HG03457 (cell line): ENCODE measurements around the gene PHACTR3.

ENCODE experiments used
- ATAC-seq: cut with Tn5 transposase; IDR thresholded peaks from one replicate; pipeline ENCODE4 v1.9.1; 2021; ENCODE audit warnings: moderate number of reproducible peaks; ENCODE audit not compliant: unreplicated experiment

The PHACTR3 gene

DNA sequence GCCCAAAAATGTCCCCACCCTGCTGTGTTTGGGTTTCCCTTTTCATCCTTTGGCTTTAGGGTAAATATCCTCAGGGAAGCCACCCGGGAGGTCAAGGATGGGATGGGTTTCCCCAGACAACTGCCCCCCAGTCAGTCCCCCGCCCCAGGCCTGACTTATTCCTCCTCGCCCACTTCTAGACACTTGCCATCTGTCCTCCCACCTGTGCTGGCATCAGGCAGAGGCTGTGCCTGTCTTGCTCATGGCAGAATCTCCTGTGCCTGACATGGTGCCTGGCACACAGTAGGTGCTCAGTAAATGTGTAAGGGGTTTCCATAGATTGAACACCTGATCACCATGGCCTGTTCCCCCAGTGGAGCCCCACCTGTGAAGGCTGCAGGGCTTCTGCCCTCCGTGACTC, 141.8 kb downstream of the PHACTR3 start:
- ATAC-seq = no peak

DNA sequence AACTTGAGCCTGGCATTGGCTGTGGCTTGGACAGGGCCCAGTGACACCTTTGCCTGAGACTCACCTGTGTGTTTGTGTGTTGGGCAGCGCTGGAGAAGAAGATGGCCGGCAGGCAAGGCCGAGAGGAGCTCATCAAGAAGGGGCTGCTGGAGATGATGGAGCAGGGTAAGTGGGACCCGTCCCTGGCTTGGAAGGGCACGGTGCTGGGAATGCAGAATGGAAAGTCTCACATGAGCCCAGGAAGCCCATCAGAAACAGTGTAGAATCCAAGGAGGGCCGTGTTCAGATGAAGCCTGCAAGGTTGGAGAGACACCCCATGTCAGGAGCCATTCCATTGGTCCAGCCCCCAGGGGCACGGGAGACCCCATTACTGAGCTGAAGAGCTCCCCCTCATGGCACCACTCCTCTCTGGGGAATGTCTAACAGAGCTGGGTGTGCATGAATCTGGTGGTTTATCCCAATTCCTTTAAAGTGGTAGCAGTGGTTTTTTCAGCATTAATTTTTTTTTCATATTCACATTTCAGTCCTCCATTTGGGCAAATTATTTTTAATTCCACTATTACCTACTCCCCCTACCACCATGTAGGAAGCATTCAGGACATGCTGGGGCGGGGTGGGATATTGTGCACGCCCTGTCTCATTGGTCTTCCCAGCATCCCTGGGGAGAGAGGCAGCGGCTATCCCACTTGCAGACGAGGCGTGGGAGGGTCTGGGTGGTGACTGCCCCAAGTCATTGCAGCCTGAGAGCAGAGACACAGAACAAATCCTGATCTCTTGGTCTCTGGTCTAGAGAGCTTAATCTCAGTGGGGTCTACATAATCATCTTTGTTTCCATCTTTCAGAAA, 143.6 kb downstream of the PHACTR3 start:
- ATAC-seq = no peak

GRCh38 chr20:59748619-59749191, 144.4 kb downstream of the PHACTR3 start:
- ATAC-seq = no peak

DNA sequence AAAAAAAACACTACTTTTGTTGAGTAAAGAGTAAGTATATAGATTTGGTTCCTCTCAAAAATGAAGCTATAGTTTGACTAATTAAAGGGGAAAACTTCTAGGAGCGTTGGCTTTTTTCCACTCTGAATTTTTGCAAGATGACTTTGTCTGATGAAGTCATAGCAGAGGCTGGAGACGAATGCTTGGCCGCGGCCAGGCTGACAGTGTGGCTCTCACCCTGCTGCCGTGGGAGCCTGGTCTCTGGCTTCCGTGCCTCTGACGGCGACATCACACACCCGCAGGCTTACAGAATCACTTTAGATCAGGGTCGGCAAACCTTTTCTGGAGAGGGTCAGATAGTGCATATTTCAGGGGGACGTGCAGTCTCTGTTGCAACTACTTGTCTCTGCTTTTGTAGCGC, 145.0 kb downstream of the PHACTR3 start:
- ATAC-seq = no peak

DNA sequence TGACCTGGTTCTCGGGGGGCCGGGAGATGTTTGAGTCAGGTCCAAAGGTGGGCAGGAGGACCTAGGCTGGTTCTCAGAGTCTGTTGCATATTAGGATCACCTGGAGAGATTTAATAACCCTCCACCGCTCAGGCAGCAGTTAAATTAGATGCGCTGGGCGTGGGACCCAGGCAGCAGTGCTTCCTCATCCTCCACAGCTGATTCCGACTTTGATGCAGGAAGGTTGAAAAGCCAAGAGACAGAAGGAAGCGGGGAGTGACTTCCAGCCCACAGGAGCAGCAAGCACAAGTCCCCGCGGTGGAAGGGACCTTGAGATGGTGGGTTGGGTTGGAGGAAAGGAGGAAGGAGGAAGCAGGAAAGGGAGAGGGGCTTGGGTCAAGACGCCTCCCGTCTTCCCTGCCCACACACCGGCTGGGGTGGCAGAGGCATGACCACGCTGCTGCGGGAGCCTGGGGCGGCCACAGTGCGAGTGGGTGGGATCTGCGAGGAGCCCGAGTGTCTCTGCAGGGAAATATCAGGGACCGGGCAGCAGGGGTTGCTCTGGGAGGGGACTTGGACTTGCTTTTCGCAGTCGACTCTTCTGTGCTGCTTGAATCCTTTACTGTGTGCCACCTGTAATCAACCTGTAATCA, 146.0 kb downstream of the PHACTR3 start:
- no peak for ATAC-seq

DNA sequence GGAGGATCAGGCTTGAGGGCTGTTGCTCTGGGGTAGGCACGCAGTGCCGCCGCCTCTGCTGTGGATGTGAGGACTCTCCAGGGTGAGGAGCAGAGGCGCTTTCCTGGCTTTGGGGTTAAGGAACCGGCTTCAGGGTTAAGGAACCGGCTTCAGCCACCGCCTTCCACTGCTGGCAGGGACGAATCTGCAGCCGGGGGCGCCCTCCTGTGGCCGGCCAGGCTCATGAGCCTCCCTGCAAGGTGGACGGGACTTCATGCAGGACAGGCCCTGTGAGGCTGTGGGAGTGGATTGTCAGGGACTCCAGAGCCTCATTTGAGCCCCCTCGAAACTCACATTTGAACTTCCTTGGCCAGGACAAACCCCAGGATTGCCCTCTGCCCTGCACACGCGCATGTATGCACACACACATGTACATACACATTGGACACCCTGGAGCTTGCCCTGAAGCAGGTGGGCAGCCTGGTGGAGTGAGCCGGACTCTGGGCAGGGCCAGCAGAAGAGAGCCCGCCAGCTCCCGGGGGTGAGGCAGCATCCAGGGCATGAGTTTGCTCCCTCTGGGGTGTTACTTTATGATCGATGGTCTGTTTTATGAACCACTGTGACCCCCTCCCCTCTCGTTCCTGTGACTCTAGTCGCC, 146.9 kb downstream of the PHACTR3 start:
- ATAC-seq = no peak

GRCh38 chr20:59752101-59752586, 147.8 kb downstream of the PHACTR3 start:
- peak; percentile 78 for ATAC-seq

DNA sequence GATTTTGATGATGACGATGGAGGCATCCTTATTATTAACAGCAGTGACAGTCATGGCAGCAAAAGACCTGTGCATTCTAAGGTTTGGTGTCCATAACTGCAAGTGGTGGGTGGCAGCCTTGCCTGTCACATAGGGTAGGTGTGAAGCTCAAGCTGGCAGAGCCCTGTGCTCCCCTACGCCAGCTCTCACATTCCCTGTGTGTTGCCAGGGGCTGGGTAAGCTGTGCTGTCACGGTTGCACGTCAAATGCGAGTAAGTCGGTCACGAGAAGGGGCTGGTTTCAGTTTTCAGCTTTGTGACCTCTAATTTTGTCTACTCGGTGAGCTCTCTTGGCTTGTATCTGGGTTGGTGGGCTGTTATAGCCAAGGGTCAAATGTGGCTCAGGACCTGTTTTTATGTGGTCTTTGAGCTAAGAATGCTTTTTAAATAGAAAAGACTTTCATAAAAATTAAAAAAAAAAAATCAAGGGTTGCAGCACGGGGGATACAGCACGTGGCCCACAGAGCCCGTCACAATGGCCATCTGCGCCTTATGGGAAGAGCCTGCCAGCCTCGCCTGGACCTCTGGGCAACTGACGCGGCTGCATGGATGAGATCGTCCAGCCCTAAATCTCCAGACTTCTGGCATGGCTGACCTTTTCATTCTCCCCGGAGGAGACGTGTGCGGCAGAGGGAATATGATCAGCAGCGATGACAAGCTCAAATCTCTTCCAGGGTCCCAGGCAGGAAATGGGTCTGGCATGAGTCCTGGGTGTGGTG, 148.5 kb downstream of the PHACTR3 start:
- ATAC-seq = peak; percentile 22

DNA sequence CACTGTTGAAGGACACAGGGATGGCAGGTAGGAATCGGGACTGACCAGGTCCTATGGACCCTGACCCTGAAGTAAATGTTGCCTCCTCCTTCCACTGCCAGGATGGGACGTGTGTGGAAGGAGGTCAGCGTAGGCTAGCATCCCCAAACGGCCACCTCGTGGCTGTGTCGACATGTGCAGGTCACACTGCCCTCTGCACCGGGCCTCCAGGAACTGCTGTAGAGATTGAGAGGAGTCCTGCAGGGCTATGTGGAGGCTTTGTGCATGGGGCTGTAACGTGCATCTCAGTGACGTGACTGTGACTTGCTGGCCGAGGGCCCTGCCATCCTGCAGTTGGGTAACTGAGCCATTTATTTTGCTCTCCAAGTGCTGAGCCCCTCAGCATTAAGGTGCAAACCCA, 149.5 kb downstream of the PHACTR3 start:
- no peak for ATAC-seq

DNA sequence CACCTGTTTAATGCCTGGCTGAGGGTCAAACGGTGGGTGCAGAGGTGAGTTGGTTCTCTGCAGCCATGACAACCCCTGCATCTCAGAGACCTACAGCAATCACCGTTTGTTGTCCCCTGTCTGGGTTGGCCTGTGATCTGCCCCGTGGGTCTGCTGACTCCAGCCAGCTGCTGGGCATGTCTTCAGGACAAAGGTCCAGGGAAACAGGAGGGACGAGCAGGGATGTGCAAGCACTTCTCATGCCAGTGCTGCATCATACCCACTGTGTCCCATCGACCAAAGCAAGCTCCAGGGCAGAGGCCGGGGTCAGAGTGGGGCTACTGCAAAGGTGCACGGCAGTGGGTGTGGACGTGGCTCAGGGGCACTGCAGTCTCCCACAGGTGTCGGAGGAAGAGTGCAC, 150.2 kb downstream of the PHACTR3 start:
- no peak for ATAC-seq

DNA sequence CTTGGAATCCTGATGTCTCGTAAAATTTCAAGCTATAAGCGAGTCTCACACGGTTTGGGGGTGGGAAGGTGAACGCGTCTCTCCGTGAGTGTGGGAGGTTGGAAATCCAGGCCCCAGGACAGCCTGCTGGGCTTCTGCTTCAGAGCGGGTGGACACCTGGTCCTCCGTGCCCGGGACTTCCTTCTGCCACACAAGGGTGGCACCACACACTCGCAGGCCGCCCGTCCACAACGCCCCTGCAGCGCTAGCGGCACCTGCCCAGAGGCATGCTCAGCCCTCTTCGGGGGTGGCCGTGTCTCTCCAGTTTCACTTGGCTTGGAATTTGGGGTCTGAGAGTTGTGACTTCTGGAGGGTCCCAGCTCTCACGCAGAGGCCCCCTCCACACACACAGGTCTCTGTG, 151.9 kb downstream of the PHACTR3 start:
- no peak for ATAC-seq

DNA sequence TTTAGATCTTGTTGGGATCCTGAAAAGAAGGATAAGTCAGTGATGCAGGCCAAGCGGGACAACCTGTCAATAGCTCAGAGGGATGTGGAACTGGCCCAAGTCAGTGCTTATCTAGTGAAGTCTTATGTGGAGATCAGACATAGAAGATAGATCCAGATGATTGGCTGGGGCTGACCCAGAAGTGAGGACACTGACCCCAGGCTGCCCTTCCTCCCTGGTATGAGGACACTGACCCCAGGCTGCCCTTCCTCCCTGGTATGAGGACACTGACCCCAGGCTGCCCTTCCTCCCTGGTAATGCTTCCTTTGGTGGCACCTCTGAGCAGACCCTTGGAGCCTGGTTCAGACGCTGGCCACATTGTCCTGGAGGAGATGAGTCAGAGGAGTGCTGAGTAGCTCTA, 159.7 kb downstream of the PHACTR3 start:
- ATAC-seq = no peak

GRCh38 chr20:59765599-59766177, 161.3 kb downstream of the PHACTR3 start:
- ATAC-seq = no peak

- ATAC-seq = no peak
Measured at GRCh38 chr20:59767656-59768055, 163.3 kb downstream of the PHACTR3 start.

- ATAC-seq = no peak
Measured at GRCh38 chr20:59770270-59770669, 165.9 kb downstream of the PHACTR3 start.

DNA sequence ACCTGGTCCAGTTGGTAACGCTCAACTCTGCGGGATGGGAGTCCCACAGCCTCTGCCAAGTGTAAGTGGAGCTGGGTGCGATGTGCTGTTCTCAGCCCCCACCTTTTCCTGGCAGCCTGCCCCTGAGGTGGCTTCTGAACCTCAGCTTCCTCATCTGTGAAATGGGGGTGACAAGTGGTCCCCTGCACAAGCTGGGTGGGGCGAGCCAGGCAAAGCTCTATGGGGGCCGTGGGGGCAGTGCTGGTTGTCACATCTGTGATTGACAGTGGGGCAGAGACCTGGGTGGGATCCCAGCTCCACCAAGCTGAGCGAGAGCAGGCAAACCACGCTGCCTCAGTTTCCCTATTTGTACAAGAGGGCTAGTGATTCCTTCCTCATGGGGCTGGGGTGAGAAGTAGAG, 166.5 kb downstream of the PHACTR3 start:
- no peak for ATAC-seq

- no peak for ATAC-seq
Measured at GRCh38 chr20:59771506-59772372, 167.4 kb downstream of the PHACTR3 start.

DNA sequence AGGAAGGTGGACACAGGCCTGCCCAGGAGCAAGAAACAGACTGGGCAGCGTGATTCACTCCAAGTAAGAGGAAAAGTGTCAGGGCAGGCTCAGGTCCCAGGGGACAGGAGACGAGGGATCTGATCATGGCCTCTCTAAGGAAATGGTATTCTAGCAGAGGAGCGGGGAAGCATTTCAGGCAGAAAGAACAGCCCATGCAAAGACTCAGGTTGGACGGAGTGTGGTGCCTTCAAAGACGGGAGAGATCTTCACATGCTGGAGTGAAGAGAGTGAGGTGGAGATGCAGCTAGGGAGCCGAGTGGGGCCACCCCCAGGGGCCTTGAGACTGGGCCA, 168.0 kb downstream of the PHACTR3 start:
- no peak for ATAC-seq
